Right hindlimb (tissue), 1 donor: ENCODE results near the gene TMEM270.
"Not testable (repeated sequence)": the region's sequence is repeated elsewhere in the genome, so short reads cannot be mapped to it uniquely, and the experiment has no call there.

Source experiments
- DNase-seq: peaks from one replicate; pipeline ENCODE4 v3.0.0-alpha.2; 2018

The TMEM270 gene

GRCh38 chr7:73860859-73861258 lies at the start of gene TMEM270:
TMEM270 (plus strand) TSS chr7:73861159; CDS start chr7:73861195, 36 bp downstream.
- DNase-seq = no peak

GRCh38 chr7:73811760-73812168 lies 49.2 kb upstream of the TMEM270 start:
- DNase-seq = peak; percentile 45

GRCh38 chr7:73812996-73813395 lies 48.0 kb upstream of the TMEM270 start:
- DNase-seq = no peak

DNA sequence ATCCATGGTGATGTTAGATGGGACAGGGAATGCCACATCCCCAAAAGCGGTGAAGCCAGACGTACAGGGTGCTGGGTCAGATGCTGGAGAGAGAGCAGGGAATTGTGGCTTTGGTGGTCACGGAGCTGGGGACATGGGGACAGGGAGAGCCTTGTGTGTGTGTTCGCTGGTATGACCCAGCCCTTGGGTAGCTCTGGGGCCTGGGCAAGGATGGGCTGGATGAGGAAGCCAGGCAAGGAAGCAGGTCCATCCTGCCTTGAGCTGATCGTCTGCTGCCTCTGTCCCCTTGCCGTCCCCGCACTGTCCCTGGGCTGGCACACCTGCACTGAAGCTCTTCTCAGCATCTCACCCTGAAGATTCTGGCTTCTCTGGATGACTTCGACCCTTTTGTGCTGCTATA lies 45.5 kb upstream of the TMEM270 start:
- no peak for DNase-seq

GRCh38 chr7:73817121-73817520 lies 43.8 kb upstream of the TMEM270 start:
- DNase-seq = no peak

DNA sequence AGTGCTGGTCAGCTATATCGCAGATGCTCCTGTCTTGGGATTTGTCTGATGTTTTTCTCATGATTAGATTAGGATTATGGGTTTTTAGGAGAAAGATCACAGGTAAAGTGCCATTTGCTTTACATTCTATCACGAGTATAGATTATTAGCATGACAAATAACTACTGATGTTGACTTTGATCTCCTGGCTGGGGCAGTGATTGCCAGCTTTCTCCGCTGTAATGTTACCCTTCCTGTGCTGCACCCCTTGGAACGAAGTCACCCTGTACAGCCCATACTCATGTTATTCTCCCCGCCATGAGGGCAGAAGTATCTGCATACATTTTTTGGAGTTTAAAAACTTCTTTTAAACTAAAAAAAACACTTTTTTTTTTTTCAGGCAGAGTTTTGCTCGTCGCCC lies 40.9 kb upstream of the TMEM270 start:
- no peak for DNase-seq

DNA sequence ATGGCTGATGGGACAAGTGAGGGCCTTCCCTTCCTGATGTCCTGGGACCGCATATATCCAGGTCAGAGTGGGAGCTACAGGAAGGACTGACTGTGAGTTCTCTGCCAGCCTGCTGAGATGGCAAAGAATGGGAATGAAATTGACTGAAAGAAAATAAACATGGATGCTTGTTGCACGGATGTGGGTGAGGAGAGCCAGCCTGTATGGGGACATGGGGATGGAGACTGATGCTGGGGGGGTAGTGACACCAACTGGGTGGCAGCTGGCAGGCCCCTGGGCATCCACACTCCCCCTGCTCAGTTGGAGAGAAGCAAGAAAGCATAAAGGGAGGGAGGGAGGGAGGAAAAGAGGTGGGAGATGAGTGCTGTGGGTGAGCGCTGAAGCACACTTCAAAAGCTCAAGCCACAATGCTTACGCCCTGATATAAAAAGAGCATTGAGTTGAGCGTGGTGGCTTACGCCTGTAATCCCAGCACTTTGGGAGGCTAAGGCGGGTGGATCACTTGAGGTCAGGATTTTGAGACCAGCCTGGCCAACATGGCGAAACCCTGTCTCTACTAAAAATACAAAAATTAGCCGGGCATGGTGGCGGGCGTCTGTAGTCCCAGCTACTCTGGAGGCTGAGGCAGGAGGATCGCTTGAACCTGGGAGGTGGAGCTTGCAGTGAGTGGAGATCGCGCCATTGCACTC lies 39.2 kb upstream of the TMEM270 start:
- DNase-seq = not testable (repeated sequence)

- DNase-seq = no peak
Observed at GRCh38 chr7:73822319-73823173, 38.4 kb upstream of the TMEM270 start.

DNA sequence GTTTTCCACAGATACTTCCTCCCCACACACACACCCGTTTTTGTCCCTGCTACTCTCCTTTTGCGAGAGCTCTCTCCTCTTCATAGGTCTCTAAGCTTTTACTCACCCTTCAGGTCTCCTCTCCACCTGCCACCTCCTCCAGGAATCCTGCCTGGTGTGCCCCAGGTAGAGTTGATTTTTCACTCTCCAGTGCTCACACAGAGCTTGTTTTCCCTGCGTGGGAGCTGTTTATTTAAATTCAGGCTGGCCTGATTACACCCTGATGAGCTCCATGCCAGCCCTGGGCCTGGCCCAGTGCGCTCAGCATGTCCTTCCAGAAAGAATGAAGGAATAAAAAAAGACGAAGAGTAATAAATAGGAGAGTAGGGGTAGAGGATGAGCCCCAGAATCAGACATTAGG lies 37.7 kb upstream of the TMEM270 start:
- DNase-seq = no peak

GRCh38 chr7:73823873-73824592 lies 36.9 kb upstream of the TMEM270 start:
- no peak for DNase-seq

DNA sequence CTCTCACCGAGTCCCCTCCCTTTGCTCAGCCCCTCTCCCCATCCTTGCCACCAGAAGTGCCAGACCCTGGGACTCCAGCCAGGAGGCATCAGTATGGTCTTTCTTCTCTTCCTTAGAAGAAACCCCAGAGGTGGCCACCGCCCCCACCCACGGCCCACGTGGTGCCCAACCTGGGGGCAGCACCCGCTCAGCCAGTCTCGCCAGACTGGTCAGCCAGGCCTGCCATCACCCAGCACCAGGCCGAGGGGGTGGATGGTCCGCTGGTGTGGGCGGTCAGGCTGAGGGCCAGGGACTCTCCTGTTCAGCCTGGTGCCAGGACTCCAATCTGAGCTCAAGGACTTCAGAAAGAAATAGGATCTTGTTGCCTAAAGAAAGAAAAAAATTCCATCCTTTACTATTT lies 36.0 kb upstream of the TMEM270 start:
- no peak for DNase-seq

- no peak for DNase-seq
Observed at GRCh38 chr7:73827567-73828106, 33.3 kb upstream of the TMEM270 start.

GRCh38 chr7:73828107-73828803 lies 32.7 kb upstream of the TMEM270 start:
- DNase-seq = no peak

DNA sequence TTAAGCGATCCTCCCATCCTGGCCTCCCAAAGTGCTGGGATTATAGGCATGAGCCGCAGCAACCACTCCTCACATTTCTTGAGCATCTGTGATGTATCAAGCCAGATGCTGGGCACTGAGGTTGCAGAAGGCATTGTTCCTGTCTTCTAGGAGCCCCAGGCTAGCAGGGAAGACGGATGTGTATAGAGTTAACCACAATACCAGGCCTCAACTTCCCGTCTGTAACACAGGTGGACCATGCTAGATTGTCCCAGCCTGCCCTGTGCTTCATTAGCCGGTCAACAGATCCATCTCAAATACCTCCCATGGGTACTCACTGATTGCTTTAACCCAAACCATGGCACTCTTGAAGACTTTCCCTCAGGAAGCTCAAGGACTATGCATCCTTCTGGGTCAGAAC lies 32.0 kb upstream of the TMEM270 start:
- no peak for DNase-seq

DNA sequence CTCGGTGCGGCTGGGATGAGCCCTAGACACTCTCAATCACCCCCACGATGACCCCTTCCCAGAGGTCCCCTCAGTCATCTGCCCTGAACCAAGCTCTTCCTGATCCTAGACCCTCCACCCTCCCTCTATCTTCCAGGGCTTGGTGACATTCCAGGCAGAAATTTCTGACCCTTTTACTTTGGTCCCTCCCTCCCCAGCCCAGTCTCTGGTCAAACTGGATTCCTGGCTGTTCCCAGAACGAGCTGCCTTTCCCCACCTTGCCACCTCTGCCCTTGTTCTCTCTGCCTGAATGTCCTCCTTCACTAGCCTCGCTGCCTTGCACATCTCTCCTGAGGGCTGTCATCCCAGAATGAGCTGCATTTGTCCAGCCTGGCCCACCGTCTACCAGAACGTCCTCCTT lies 31.5 kb upstream of the TMEM270 start:
- DNase-seq = no peak

DNA sequence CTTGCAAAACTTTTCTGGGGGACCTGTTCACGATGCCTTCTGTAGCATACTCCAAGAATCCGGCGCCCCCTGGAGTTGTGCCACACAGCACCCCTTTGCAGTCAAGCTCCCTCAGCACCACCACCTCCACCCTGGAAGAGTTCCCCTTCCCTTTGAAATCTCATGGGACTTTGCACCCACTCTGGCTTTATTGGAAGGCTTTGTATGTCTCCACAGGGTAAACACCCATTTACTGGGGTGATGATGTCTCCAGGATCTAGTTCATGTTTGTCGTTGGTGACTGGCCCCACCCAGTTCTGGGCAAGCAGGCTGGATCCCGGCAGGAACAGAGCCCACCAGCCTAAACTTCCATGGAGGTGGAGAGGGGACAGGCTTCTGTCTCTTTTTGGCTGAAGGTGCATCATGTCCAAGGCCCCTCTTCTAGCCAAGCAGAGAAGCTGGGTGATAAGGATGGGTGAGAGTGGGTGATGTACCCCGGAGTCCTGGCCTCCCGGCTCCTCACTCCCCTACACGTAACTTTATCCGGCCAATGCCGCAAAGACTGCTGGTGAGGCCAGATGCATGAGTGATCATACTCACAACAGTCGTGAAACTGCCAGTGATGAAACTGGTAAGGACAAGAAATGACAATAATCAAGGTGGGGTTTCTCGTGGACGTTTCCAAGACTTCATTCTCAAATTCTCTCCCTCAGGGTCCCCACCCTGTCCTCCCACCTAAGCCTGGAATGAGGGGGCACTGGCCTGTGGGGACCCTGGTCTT lies 30.9 kb upstream of the TMEM270 start:
- DNase-seq = no peak

GRCh38 chr7:73830681-73831583 lies 30.0 kb upstream of the TMEM270 start, which contains the start of gene CLDN4:
CLDN4 (plus strand) TSS chr7:73830996; CDS start chr7:73831202, 206 bp downstream.
- DNase-seq = no peak

DNA sequence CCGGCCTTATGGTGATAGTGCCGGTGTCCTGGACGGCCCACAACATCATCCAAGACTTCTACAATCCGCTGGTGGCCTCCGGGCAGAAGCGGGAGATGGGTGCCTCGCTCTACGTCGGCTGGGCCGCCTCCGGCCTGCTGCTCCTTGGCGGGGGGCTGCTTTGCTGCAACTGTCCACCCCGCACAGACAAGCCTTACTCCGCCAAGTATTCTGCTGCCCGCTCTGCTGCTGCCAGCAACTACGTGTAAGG lies 29.4 kb upstream of the TMEM270 start:
- DNase-seq = no peak

DNA sequence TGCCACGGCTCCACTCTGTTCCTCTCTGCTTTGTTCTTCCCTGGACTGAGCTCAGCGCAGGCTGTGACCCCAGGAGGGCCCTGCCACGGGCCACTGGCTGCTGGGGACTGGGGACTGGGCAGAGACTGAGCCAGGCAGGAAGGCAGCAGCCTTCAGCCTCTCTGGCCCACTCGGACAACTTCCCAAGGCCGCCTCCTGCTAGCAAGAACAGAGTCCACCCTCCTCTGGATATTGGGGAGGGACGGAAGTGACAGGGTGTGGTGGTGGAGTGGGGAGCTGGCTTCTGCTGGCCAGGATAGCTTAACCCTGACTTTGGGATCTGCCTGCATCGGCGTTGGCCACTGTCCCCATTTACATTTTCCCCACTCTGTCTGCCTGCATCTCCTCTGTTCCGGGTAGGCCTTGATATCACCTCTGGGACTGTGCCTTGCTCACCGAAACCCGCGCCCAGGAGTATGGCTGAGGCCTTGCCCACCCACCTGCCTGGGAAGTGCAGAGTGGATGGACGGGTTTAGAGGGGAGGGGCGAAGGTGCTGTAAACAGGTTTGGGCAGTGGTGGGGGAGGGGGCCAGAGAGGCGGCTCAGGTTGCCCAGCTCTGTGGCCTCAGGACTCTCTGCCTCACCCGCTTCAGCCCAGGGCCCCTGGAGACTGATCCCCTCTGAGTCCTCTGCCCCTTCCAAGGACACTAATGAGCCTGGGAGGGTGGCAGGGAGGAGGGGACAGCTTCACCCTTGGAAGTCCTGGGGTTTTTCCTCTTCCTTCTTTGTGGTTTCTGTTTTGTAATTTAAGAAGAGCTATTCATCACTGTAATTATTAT lies 28.9 kb upstream of the TMEM270 start:
- no peak for DNase-seq

- no peak for DNase-seq
Observed at GRCh38 chr7:73832806-73833205, 28.2 kb upstream of the TMEM270 start.
